K562 treated with DMSO at 1 percent for 48 hours (cell line): Measurements from ENCODE around the gene PPIAL4G. TPM values are rescaled to one million over a fixed set of nuclear protein-coding genes. Genes with fewer than 3 reads are reported as not detected.

ENCODE experiments used
- total RNA-seq: library from RNA; unstranded; fragments of 300-600 nt; gene quantifications from 2 replicates; pipeline ENCODE4 v1.2.3, GENCODE V29; 2022; ENCODE audit warnings: low replicate concordance; ENCODE audit errors: extremely low read depth

PPIAL4G gene
- not detected in 2 replicates for total RNA-seq

GRCh38 chr1:148483029-148483428 lies at the start of gene PPIAL4G:
Gene PPIAL4G (minus strand): TSS chr1:148483302. CDS start chr1:148483252, 50 bp downstream.

Other genes starting within 250 kb of the PPIAL4G start
- not detected in 2 replicates for gene NBPF14, start 112.7 kb upstream of the PPIAL4G start, total RNA-seq